ENCODE results near the gene CEP128.

GRCh38 chr14:80627745-80628144, 313.8 kb downstream of the CEP128 start:
- TF ChIP-seq CTCF (IDR thresholded peaks at IDR 0.05 in 2 of 3, conservative IDR thresholded peaks at IDR 0.05 in 1 of 3; ENCODE audit: borderline replicate concordance in 1 of 3, insufficient read depth in 1 of 3, low read depth in 2 of 3, low read length in 2 of 3) = no peak
- no peak for TF ChIP-seq POLR2AphosphoS5 (IDR thresholded peaks at IDR 0.05; ENCODE audit: low read depth, low read length)
- TF ChIP-seq MAX (IDR thresholded peaks at IDR 0.05) = no peak
- no peak for TF ChIP-seq ATF3 (IDR thresholded peaks at IDR 0.05)
- no peak for TF ChIP-seq EZH2 (IDR thresholded peaks at IDR 0.05)
- TF ChIP-seq REST (IDR thresholded peaks at IDR 0.05; ENCODE audit: low read depth) = no peak
- no peak for TF ChIP-seq POLR2A (IDR thresholded peaks at IDR 0.05; ENCODE audit: borderline replicate concordance, extremely low read depth, insufficient read depth, insufficient read length)
- TF ChIP-seq EGR1 (IDR thresholded peaks at IDR 0.05; ENCODE audit: low read depth) = no peak
- TF ChIP-seq RAD21 (IDR thresholded peaks at IDR 0.05; ENCODE audit: low read depth) = no peak
- no peak for TF ChIP-seq JUND (IDR thresholded peaks at IDR 0.05)
- no peak for TF ChIP-seq TCF7L2 (IDR thresholded peaks at IDR 0.05; ENCODE audit: borderline replicate concordance, extremely low read depth, insufficient read depth, insufficient read length)
- TF ChIP-seq EZH2phosphoT487 (IDR thresholded peaks at IDR 0.05; ENCODE audit: borderline replicate concordance) = no peak

Data from HCT116 (cell line).